Gastroesophageal sphincter (tissue), 3 donors: ENCODE measurements around the gene KIF3A.

Source experiments
- EP300 ChIP-seq: sonication (generic); formaldehyde crosslinking; IDR thresholded peaks from one replicate; pipeline ENCODE4 v1.6.1; 2017; ENCODE audit warnings: antibody characterized with exemption, mild to moderate bottlenecking
- POLR2A ChIP-seq, 2 donors: fragments of 450-650 bp; IDR thresholded peaks; one replicate each; pipeline ENCODE4 v1.6.1; 2017; ENCODE audit warnings: antibody characterized with exemption in 2 of 2, mild to moderate bottlenecking in 2 of 2, moderate library complexity in 1 of 2
- POLR2AphosphoS5 ChIP-seq: sonication (generic); formaldehyde crosslinking; IDR thresholded peaks from one replicate; pipeline ENCODE4 v1.6.1; 2017; ENCODE audit warnings: antibody characterized with exemption
- TF ChIP-seq, protein P1 (sequence below), 4 experiments: fragments of 200-600 bp in 2 of 4; fragments of 450-650 bp in 2 of 4; sonication (generic) in 1 of 4; IDR thresholded peaks; one replicate each; pipeline ENCODE4 v1.5.1; 2017 to 2019; ENCODE audit warnings: antibody characterized with exemption in 4 of 4, mild to moderate bottlenecking in 2 of 4, moderate library complexity in 2 of 4

DNA sequence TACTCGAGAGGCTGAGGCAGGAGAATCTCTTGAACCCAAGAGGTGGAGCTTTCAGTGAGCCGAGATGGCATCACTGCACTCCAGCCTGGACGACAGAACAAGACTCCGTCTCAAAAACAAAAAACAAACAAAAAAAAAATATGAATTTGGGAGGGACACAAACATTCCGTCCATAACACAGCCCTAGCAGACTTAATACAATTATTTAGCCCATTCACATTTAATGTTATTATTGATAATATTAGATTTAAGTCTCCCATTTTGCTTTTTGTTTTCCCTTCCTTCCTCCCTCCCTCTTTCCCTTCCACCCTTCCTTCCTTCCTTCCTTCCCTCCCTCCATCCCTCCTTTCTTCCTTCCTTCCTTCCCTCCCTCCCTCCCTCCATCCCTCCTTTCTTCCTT lies 5.3 kb upstream of the KIF3A start:
- TF ChIP-seq, protein P1, sequence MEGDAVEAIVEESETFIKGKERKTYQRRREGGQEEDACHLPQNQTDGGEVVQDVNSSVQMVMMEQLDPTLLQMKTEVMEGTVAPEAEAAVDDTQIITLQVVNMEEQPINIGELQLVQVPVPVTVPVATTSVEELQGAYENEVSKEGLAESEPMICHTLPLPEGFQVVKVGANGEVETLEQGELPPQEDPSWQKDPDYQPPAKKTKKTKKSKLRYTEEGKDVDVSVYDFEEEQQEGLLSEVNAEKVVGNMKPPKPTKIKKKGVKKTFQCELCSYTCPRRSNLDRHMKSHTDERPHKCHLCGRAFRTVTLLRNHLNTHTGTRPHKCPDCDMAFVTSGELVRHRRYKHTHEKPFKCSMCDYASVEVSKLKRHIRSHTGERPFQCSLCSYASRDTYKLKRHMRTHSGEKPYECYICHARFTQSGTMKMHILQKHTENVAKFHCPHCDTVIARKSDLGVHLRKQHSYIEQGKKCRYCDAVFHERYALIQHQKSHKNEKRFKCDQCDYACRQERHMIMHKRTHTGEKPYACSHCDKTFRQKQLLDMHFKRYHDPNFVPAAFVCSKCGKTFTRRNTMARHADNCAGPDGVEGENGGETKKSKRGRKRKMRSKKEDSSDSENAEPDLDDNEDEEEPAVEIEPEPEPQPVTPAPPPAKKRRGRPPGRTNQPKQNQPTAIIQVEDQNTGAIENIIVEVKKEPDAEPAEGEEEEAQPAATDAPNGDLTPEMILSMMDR (IDR thresholded peaks at IDR 0.05), result no peak
- TF ChIP-seq POLR2A (IDR thresholded peaks at IDR 0.05) (no peak), POLR2AphosphoS5 (no peak), EP300 (no peak)
